SK-N-MC (cell line): ENCODE data around the gene TPRA1.
"Not testable (repeated sequence)": the region's sequence is repeated elsewhere in the genome, so short reads cannot be mapped to it uniquely, and the experiment has no call there.

Source experiments
- DNase-seq: peaks from one replicate; pipeline ENCODE4 v3.0.0-alpha.2; 2011; ENCODE audit warnings: low read depth, low spot score
- H3K27ac ChIP-seq: fragments of 200-600 bp; sonication (generic); 2 replicates; pipeline ENCODE4 v1.5.1; 2016; ENCODE audit warnings: mixed run types
- H3K36me3 ChIP-seq: fragments of 200-600 bp; sonication (generic); 2 replicates; pipeline ENCODE4 v1.6.1; 2017; ENCODE audit warnings: antibody characterized with exemption, low read length, mixed read lengths; ENCODE audit not compliant: insufficient read depth
- H3K4me3 ChIP-seq: fragments of 200-600 bp; sonication (generic); 2 replicates; pipeline ENCODE4 v1.5.1; 2016
- H3K9ac ChIP-seq: fragments of 200-600 bp; sonication (generic); 2 replicates; pipeline ENCODE4 v1.8.0; 2017; ENCODE audit warnings: mixed run types, mixed read lengths; ENCODE audit not compliant: insufficient read length
- H3K9me3 ChIP-seq: fragments of 200-600 bp; sonication (generic); 2 replicates; pipeline ENCODE4 v1.6.1; 2017; ENCODE audit warnings: low read depth, mild to moderate bottlenecking, antibody characterized with exemption, low read length, moderate library complexity, mixed read lengths
- EZH2 ChIP-seq: fragments of 200-600 bp; sonication (generic); IDR thresholded peaks from one replicate; pipeline ENCODE4 v1.6.1; 2017; ENCODE audit warnings: antibody characterized with exemption
- FOXP2 ChIP-seq: optimal IDR thresholded peaks from 2 replicates; pipeline ENCODE3; 2011; ENCODE audit warnings: mild to moderate bottlenecking, moderate library complexity; ENCODE audit not compliant: insufficient read depth; ENCODE audit errors: extremely low read length, control extremely low read depth
- POLR2AphosphoS5 ChIP-seq: IDR thresholded peaks from 2 replicates; pipeline ENCODE4 v1.6.1; 2012; ENCODE audit warnings: mild to moderate bottlenecking, low read depth, low read length, borderline replicate concordance

TPRA1 gene

DNA sequence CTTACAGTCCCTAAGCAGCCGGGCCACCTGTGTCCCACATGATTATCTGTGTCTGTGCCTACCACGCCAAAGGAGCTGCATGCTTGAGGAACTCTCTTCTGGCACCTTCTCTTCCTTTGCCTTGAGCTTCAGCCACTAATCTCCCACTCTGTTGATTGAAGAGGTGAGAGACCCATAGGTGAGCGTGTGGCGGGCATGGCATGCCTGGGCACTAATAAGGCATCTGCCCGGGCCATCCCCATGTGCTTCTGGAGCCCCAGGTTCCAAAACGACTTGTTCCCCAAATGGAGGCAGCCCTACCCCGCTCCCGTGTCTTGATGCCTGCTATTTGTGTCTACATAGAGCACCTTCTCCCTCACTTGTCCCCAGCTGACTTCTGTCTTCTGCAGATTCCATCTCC is 20.7 kb upstream of the TPRA1 start:
- no peaks in the 10 kb centered on the region for H3K9me3 ChIP-seq
- H3K36me3 ChIP-seq = peaks cover 98% of the 10 kb centered on the region
- H3K27ac ChIP-seq = no peak overlapping the region
- no peak for TF ChIP-seq EZH2
- no peak for DNase-seq
- H3K9ac ChIP-seq = no peak overlapping the region
- no peak overlapping the region for H3K4me3 ChIP-seq

- DNase-seq = no peak
- no peak overlapping the region for H3K9ac ChIP-seq
- H3K36me3 ChIP-seq = peaks cover 98% of the 10 kb centered on the region
- no peak overlapping the region for H3K4me3 ChIP-seq
- no peak overlapping the region for H3K27ac ChIP-seq
- no peak for TF ChIP-seq FOXP2
- no peak for TF ChIP-seq POLR2AphosphoS5
- TF ChIP-seq EZH2 = no peak
- H3K9me3 ChIP-seq = no peaks in the 10 kb centered on the region
Observed at GRCh38 chr3:127610105-127610504, 19.6 kb upstream of the TPRA1 start.

GRCh38 chr3:127608362-127608718 is 17.8 kb upstream of the TPRA1 start:
- Histone ChIP-seq H3K27ac (no peak overlapping the region), H3K4me3 (no peak overlapping the region), H3K36me3 (peaks cover 98% of the 10 kb centered on the region), H3K9ac (no peak overlapping the region), H3K9me3 (no peaks in the 10 kb centered on the region)
- TF ChIP-seq FOXP2 (no peak), POLR2AphosphoS5 (no peak), EZH2 (no peak)
- DNase-seq = no peak

DNA sequence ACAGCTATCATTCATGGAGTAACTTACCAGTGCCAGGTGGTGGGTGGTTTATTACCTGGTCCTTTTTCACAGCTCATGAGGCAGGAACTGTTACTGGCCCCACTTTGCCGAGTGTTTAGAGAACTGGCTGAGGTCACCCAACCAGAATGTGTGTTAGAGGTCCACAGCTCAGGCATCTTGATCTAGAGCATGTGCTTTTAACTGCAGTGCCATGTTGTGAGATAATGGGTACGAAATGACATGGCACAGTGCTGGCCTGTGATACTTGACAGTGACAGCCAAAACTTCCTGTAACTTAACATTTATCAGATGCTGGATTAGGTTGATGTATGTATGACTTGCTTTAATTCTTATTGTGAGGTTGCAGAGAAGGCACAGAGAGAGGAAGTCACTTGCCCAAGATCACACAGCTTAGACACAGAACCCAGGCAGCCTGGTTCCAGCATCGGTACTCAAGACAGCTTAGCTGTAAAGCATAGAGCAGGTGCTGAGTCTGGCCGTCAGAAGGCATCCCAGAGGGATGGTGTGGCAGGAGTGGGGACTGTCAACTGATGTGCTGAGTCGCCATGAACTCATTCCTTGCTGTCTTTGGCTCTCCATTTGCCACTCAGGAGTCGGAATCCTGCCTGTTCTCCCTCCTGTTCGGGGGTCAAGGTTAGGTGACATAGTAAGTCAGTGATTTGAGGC is 17.3 kb upstream of the TPRA1 start:
- Histone ChIP-seq H3K9me3 (no peaks in the 10 kb centered on the region), H3K27ac (no peak overlapping the region), H3K4me3 (no peak overlapping the region), H3K9ac (no peak overlapping the region), H3K36me3 (peaks cover 98% of the 10 kb centered on the region)
- TF ChIP-seq FOXP2 (no peak), EZH2 (no peak), POLR2AphosphoS5 (no peak)
- no peak for DNase-seq

DNA sequence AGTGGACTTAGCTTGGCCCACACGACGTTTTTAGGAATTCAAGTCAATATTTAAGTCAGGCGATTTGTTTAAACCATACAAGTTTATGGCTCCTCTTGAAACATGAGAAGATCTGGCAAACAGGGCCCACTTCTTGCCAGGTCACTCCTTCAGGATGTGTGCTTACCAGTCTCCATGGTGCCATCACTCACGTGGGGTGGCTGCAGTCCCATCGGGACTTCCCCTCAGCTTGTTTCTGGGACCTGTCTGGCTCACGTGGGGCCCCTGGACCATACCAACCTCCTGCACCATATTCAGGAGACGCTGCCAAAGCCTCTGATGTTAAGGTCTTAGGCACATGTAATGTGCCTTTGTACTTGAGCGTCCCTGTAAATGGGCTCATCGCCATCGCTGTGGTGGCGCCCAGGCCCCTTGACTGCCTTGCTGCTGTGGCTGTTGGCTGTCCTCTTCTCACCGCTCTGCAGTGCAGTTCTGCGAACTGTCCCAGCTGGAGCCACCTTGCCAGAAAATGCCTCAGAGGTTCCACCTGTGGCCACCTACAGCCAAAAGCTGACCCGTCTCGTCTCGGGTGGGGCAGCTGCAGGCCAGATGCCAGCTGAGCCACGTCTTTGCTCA is 16.6 kb upstream of the TPRA1 start:
- Histone ChIP-seq H3K4me3 (no peak overlapping the region), H3K9me3 (no peaks in the 10 kb centered on the region), H3K27ac (no peak overlapping the region), H3K36me3 (peaks cover 98% of the 10 kb centered on the region), H3K9ac (no peak overlapping the region)
- TF ChIP-seq EZH2 = no peak
- no peak for TF ChIP-seq POLR2AphosphoS5
- no peak for TF ChIP-seq FOXP2
- no peak for DNase-seq

- no peak overlapping the region for H3K9ac ChIP-seq
- no peak for DNase-seq
- H3K27ac ChIP-seq = no peak overlapping the region
- H3K9me3 ChIP-seq = no peaks in the 10 kb centered on the region
- H3K4me3 ChIP-seq = no peak overlapping the region
- H3K36me3 ChIP-seq = peaks cover 100% of the 10 kb centered on the region
- no peak for TF ChIP-seq FOXP2
- TF ChIP-seq EZH2 = no peak
- TF ChIP-seq POLR2AphosphoS5 = no peak
Observed at GRCh38 chr3:127606086-127606805, 15.7 kb upstream of the TPRA1 start.

DNA sequence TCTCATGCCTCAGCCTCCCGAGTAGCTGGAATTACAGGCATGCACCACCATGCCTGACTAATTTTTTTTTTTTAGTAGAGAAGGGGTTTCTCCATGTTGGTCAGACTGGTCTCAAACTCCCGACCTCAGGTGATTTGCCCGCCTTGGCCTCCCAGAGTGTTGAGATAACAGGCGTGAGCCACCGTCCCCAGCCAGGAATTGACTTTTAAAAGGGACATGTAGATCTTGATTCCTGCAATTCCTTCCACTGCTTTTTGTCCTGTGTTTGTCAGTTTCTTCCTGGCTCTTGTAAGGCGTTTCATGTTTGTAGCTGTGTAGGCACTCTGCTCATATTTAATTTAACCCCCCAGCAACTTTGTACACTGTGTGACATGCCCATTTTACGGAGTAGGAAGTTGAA is 15.0 kb upstream of the TPRA1 start:
- not testable (repeated sequence) for H3K27ac ChIP-seq, H3K4me3 ChIP-seq, H3K9ac ChIP-seq, DNase-seq, H3K9me3 ChIP-seq
- peaks cover 100% of the 10 kb centered on the region for H3K36me3 ChIP-seq

GRCh38 chr3:127604546-127605165 is 14.1 kb upstream of the TPRA1 start:
- Histone ChIP-seq H3K9ac (no peak overlapping the region), H3K9me3 (no peaks in the 10 kb centered on the region), H3K36me3 (peaks cover 100% of the 10 kb centered on the region), H3K4me3 (no peak overlapping the region), H3K27ac (no peak overlapping the region)
- DNase-seq = no peak
- TF ChIP-seq POLR2AphosphoS5 = no peak
- no peak for TF ChIP-seq FOXP2
- no peak for TF ChIP-seq EZH2
